HL-60 (cell line): ENCODE results near the gene PIP5KL1.

Source experiments
- DNase-seq, 2 experiments: peaks; one replicate each; pipeline ENCODE4 v3.0.0-alpha.2; 2010 to 2020; ENCODE audit warnings: low read depth in 1 of 2, low spot score in 1 of 2
- H3K27ac ChIP-seq: fragments of 250-450 bp; sonication (Bioruptor Pico); replicated peaks from 2 replicates; pipeline ENCODE4 v1.5.1; 2020; ENCODE audit warnings: mild to moderate bottlenecking, moderate library complexity
- H3K27me3 ChIP-seq: fragments of 250-450 bp; sonication (Bioruptor Pico); 2 replicates; pipeline ENCODE4 v1.5.1; 2021; ENCODE audit warnings: mild to moderate bottlenecking, moderate library complexity; ENCODE audit not compliant: insufficient read depth, poor library complexity, severe bottlenecking
- H3K4me3 ChIP-seq: replicated peaks from 2 replicates; pipeline ENCODE4 v1.5.1; 2011; ENCODE audit warnings: mild to moderate bottlenecking, control low read depth, low read length; ENCODE audit not compliant: insufficient read depth
- GABPA ChIP-seq: IDR thresholded peaks from 2 replicates; pipeline ENCODE4 v1.6.1; 2012; ENCODE audit warnings: low read depth
- POLR2AphosphoS5 ChIP-seq: IDR thresholded peaks from 2 replicates; pipeline ENCODE4 v1.6.1; 2012; ENCODE audit warnings: low read depth
- SPI1 ChIP-seq: IDR thresholded peaks from 2 replicates; pipeline ENCODE4 v1.6.1; 2012; ENCODE audit warnings: low read depth, mild to moderate bottlenecking, borderline replicate concordance
- TF ChIP-seq, protein P1 (sequence below): IDR thresholded peaks from 2 replicates; pipeline ENCODE4 v1.6.1; 2012; ENCODE audit warnings: low read depth; ENCODE audit not compliant: insufficient replicate concordance
- TF ChIP-seq, protein P2 (sequence below): IDR thresholded peaks from one replicate; pipeline ENCODE4 v1.5.1; 2011; ENCODE audit warnings: low read length, control low read depth, inconsistent platforms; ENCODE audit not compliant: insufficient read depth

PIP5KL1 gene

GRCh38 chr9:127909839-127910273, 20.7 kb downstream of the PIP5KL1 start:
- Histone ChIP-seq H3K4me3 (no peak overlapping the region), H3K27me3 (no peaks in the 10 kb centered on the region), H3K27ac (no peak overlapping the region)
- no peak for DNase-seq
- TF ChIP-seq SPI1 (no peak), POLR2AphosphoS5 (no peak), GABPA (no peak)
- TF ChIP-seq, protein P1, sequence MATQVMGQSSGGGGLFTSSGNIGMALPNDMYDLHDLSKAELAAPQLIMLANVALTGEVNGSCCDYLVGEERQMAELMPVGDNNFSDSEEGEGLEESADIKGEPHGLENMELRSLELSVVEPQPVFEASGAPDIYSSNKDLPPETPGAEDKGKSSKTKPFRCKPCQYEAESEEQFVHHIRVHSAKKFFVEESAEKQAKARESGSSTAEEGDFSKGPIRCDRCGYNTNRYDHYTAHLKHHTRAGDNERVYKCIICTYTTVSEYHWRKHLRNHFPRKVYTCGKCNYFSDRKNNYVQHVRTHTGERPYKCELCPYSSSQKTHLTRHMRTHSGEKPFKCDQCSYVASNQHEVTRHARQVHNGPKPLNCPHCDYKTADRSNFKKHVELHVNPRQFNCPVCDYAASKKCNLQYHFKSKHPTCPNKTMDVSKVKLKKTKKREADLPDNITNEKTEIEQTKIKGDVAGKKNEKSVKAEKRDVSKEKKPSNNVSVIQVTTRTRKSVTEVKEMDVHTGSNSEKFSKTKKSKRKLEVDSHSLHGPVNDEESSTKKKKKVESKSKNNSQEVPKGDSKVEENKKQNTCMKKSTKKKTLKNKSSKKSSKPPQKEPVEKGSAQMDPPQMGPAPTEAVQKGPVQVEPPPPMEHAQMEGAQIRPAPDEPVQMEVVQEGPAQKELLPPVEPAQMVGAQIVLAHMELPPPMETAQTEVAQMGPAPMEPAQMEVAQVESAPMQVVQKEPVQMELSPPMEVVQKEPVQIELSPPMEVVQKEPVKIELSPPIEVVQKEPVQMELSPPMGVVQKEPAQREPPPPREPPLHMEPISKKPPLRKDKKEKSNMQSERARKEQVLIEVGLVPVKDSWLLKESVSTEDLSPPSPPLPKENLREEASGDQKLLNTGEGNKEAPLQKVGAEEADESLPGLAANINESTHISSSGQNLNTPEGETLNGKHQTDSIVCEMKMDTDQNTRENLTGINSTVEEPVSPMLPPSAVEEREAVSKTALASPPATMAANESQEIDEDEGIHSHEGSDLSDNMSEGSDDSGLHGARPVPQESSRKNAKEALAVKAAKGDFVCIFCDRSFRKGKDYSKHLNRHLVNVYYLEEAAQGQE = no peak
- TF ChIP-seq, protein P2, sequence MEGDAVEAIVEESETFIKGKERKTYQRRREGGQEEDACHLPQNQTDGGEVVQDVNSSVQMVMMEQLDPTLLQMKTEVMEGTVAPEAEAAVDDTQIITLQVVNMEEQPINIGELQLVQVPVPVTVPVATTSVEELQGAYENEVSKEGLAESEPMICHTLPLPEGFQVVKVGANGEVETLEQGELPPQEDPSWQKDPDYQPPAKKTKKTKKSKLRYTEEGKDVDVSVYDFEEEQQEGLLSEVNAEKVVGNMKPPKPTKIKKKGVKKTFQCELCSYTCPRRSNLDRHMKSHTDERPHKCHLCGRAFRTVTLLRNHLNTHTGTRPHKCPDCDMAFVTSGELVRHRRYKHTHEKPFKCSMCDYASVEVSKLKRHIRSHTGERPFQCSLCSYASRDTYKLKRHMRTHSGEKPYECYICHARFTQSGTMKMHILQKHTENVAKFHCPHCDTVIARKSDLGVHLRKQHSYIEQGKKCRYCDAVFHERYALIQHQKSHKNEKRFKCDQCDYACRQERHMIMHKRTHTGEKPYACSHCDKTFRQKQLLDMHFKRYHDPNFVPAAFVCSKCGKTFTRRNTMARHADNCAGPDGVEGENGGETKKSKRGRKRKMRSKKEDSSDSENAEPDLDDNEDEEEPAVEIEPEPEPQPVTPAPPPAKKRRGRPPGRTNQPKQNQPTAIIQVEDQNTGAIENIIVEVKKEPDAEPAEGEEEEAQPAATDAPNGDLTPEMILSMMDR = no peak

DNA sequence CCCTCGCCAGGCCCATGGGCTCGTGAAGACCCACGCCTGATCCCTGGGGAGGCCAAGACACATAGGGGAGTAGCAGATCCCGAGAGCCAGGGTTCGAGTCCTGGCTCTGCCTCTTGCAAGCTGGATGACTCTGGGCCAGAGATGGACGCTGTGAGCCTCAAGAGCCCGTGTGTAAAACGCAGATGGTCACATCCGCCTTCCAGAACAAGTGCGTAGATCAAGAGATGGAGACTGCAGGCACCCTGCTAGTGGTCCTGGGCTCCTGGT, 22.0 kb downstream of the PIP5KL1 start:
- TF ChIP-seq SPI1 = no peak
- TF ChIP-seq, protein P2 = no peak
- no peak for TF ChIP-seq POLR2AphosphoS5
- TF ChIP-seq, protein P1 = no peak
- TF ChIP-seq GABPA = no peak
- Histone ChIP-seq H3K27ac (no peak overlapping the region), H3K27me3 (no peaks in the 10 kb centered on the region), H3K4me3 (no peak overlapping the region)
- DNase-seq = no peak

DNA sequence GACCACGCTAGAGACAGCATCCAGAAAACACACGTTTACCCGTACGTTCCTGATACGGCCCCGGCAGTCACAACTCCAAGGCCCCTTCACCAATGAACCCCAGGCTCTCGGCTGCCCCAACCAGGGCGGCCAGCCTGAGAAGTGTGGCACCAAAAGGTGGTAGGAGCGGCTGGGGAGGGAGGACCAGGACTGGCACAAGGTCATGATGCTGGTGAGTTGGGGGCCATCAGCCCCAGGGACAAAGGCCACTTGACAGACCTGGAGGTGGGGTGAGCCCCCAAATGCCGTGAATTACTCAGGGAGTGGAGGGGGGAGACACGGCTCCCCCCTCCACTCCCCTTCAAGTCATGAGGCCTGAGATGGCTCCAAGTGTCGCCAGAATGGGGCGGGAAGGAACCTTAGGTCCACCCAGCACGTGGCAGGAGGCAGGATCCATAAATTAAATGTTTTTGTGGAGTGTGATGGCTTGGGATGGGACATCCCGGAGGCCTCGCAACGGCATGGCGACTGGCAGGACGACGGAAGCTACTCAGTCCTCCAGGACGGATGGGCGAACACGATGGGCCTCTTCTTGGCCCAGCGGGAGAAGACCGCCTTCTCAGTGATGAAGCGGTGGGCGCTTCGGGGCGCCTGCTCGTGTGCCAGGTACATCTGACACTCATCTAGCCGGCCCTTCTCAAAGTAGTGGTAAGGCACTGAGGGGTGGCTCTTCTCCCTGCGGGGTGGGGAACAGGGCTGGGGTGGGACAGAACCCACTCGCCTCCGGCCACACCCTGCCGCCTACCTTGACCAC, 22.5 kb downstream of the PIP5KL1 start:
- no peak for DNase-seq
- no peak overlapping the region for H3K4me3 ChIP-seq
- TF ChIP-seq GABPA (no peak), SPI1 (no peak), POLR2AphosphoS5 (no peak)
- TF ChIP-seq, protein P2 = no peak
- TF ChIP-seq, protein P1 = no peak
- H3K27me3 ChIP-seq = no peaks in the 10 kb centered on the region
- no peak overlapping the region for H3K27ac ChIP-seq
